ENCODE measurements around the gene PYGM.

DNA sequence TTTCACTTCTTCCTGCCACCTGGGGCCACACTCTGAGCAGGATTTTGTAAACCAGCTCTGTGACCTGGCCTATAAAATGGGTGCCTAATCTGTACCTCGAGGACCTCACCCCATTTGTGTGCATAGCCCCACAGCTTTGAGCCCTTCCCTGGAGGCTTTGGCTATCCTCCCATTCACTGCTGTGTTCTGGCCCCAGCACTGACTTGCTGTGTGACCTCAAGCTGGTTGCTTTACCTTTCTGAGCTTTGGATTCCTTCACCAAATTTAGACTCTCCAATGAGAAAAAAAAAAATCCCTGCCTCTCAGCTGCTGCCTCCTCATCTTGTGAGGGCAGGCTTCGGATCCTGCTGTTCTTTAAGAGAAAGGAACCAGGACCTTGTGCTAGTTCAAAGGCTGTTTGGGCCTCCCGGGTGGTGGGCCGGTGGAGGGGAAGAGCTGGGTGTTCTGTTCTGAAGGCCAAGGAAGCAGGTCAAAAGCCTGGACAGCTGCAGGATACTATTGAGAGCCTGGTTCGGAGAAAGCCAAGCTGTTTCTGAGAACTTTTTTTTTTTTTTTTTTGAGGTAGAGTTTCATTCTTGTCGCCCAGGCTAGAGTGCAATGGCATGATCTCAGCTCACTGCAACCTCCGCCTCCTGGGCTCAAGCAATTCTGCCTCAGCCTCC, 1.1 kb upstream of the PYGM start:
- no peak for TF ChIP-seq POLR2AphosphoS5 (IDR thresholded peaks at IDR 0.05)
- TF ChIP-seq CTCF (IDR thresholded peaks at IDR 0.05): no peak

Measured in prostate gland (tissue), 2 donors.